ENCODE data around the gene SLC22A5.

The SLC22A5 gene

GRCh38 chr5:132406144-132406783, 36.8 kb downstream of the SLC22A5 start:
- Histone ChIP-seq H3K9ac (ENCODE audit: low read depth, low read length) (no peak overlapping the region), H4K20me1 (ENCODE audit: insufficient read depth, low read length) (no peaks in the 10 kb centered on the region), H3K4me2 (ENCODE audit: insufficient read depth, low read length) (no peak overlapping the region), H3K4me3 (ENCODE audit: low read depth in 1 of 2, low read length in 2 of 2) (no peak overlapping the region), H3K36me3 (ENCODE audit: insufficient read depth, low read length) (peaks cover under 1% of the 10 kb centered on the region; the same call in 1 of the 2 replicates), H2AFZ (ENCODE audit: low read depth, low read length) (no peak overlapping the region), H3K27me3 (ENCODE audit: insufficient read depth, low read length, poor library complexity) (no peaks in the 10 kb centered on the region), H3K27ac (ENCODE audit: low read length) (no peak overlapping the region), H3K9me3 (ENCODE audit: insufficient read depth, low read length, severe bottlenecking) (no peaks in the 10 kb centered on the region), H3K4me1 (ENCODE audit: insufficient read depth, low read length) (peaks cover 25% of the 10 kb centered on the region), H3K79me2 (ENCODE audit: insufficient read depth, low read length) (peaks cover 37% of the 10 kb centered on the region)
- DNase-seq (no peak), ATAC-seq (ENCODE audit: insufficient read depth, low read depth) (no peak)
- TF ChIP-seq, protein P1, sequence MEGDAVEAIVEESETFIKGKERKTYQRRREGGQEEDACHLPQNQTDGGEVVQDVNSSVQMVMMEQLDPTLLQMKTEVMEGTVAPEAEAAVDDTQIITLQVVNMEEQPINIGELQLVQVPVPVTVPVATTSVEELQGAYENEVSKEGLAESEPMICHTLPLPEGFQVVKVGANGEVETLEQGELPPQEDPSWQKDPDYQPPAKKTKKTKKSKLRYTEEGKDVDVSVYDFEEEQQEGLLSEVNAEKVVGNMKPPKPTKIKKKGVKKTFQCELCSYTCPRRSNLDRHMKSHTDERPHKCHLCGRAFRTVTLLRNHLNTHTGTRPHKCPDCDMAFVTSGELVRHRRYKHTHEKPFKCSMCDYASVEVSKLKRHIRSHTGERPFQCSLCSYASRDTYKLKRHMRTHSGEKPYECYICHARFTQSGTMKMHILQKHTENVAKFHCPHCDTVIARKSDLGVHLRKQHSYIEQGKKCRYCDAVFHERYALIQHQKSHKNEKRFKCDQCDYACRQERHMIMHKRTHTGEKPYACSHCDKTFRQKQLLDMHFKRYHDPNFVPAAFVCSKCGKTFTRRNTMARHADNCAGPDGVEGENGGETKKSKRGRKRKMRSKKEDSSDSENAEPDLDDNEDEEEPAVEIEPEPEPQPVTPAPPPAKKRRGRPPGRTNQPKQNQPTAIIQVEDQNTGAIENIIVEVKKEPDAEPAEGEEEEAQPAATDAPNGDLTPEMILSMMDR (IDR thresholded peaks at IDR 0.05; ENCODE audit: borderline replicate concordance, extremely low read depth, low read length, poor library complexity, severe bottlenecking) = no peak
- no peak for TF ChIP-seq EZH2 (IDR thresholded peaks at IDR 0.05; ENCODE audit: borderline replicate concordance, low read depth, low read length, severe bottlenecking)

GRCh38 chr5:132407970-132408369, 38.5 kb downstream of the SLC22A5 start:
- Histone ChIP-seq H3K79me2 (ENCODE audit: insufficient read depth, low read length) (peaks cover 52% of the 10 kb centered on the region), H3K27me3 (ENCODE audit: insufficient read depth, low read length, poor library complexity) (no peaks in the 10 kb centered on the region), H3K9me3 (ENCODE audit: insufficient read depth, low read length, severe bottlenecking) (no peaks in the 10 kb centered on the region), H2AFZ (ENCODE audit: low read depth, low read length) (no peak overlapping the region), H3K4me1 (ENCODE audit: insufficient read depth, low read length) (peaks cover 25% of the 10 kb centered on the region), H4K20me1 (ENCODE audit: insufficient read depth, low read length) (no peaks in the 10 kb centered on the region), H3K27ac (ENCODE audit: low read length) (no peak overlapping the region), H3K4me3 (ENCODE audit: low read depth in 1 of 2, low read length in 2 of 2) (no peak overlapping the region), H3K36me3 (ENCODE audit: insufficient read depth, low read length) (peaks cover 6% of the 10 kb centered on the region; the same call in 1 of the 2 replicates), H3K9ac (ENCODE audit: low read depth, low read length) (no peak overlapping the region), H3K4me2 (ENCODE audit: insufficient read depth, low read length) (no peak overlapping the region)
- ATAC-seq (ENCODE audit: insufficient read depth, low read depth) (no peak), DNase-seq (no peak)
- TF ChIP-seq, protein P1 (IDR thresholded peaks at IDR 0.05; ENCODE audit: borderline replicate concordance, extremely low read depth, low read length, poor library complexity, severe bottlenecking) = no peak
- TF ChIP-seq EZH2 (IDR thresholded peaks at IDR 0.05; ENCODE audit: borderline replicate concordance, low read depth, low read length, severe bottlenecking) = no peak

DNA sequence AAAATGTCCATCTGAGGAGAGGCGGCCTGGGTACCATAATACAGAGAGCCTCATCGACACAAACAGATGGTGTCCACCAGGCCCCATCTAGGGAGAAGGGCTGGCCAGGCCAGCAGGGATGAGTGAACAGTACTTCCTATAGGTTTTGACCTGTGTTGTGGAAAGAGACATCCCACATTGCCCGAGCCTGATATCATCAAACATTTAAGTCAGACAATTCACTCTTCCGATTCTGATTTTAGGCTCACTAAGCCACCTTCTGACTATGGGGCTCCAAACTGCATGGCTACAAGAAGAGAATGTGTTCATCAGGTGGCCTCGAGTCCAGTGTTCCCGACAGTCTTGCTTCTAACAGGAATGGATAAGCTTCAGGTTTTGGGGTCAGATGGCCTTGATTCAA, 38.9 kb downstream of the SLC22A5 start:
- Histone ChIP-seq H3K4me3 (ENCODE audit: low read depth in 1 of 2, low read length in 2 of 2) (no peak overlapping the region), H4K20me1 (ENCODE audit: insufficient read depth, low read length) (no peaks in the 10 kb centered on the region), H3K4me2 (ENCODE audit: insufficient read depth, low read length) (no peak overlapping the region), H3K9me3 (ENCODE audit: insufficient read depth, low read length, severe bottlenecking) (no peaks in the 10 kb centered on the region), H3K4me1 (ENCODE audit: insufficient read depth, low read length) (peaks cover 29% of the 10 kb centered on the region), H3K36me3 (ENCODE audit: insufficient read depth, low read length) (peaks cover 6% of the 10 kb centered on the region; the same call in 1 of the 2 replicates), H3K27ac (ENCODE audit: low read length) (no peak overlapping the region), H3K9ac (ENCODE audit: low read depth, low read length) (no peak overlapping the region), H3K27me3 (ENCODE audit: insufficient read depth, low read length, poor library complexity) (no peaks in the 10 kb centered on the region), H3K79me2 (ENCODE audit: insufficient read depth, low read length) (peaks cover 57% of the 10 kb centered on the region), H2AFZ (ENCODE audit: low read depth, low read length) (no peak overlapping the region)
- TF ChIP-seq EZH2 (IDR thresholded peaks at IDR 0.05; ENCODE audit: borderline replicate concordance, low read depth, low read length, severe bottlenecking) = no peak
- TF ChIP-seq, protein P1 (IDR thresholded peaks at IDR 0.05; ENCODE audit: borderline replicate concordance, extremely low read depth, low read length, poor library complexity, severe bottlenecking) = no peak
- no peak for ATAC-seq (ENCODE audit: insufficient read depth, low read depth)
- DNase-seq = peak; percentile 2
